Omental fat pad (tissue), 4 donors: ENCODE data around the gene CACNA1S. TPM values are rescaled to one million over a fixed set of nuclear protein-coding genes. Genes with fewer than 3 reads are reported as not detected.

Source experiments
- ATAC-seq: fragments of 150-250 bp; one replicate; pipeline ENCODE4 v1.9.1; 2016; ENCODE audit warnings: mild to moderate bottlenecking, moderate library complexity; ENCODE audit not compliant: low FRiP score
- DNase-seq: peaks from one replicate; pipeline ENCODE4 v3.0.0-alpha.2; 2019; ENCODE audit warnings: low spot score
- total RNA-seq, 4 donors: library from RNA; depleted of rRNA; stranded (reverse); fragments of >200 nt; gene quantifications; one replicate each; pipeline ENCODE4 v1.1.0, GENCODE V29; 2016
- TF ChIP-seq, protein P1 (sequence below), 3 donors: fragments of 450-650 bp; IDR thresholded peaks; one replicate each; pipeline ENCODE4 v1.5.1; 2016 to 2017; ENCODE audit warnings: antibody characterized with exemption in 3 of 3, mild to moderate bottlenecking in 3 of 3, moderate library complexity in 2 of 3

The CACNA1S gene
- total RNA-seq, 4 donors from 2014 or later = not detected

DNA sequence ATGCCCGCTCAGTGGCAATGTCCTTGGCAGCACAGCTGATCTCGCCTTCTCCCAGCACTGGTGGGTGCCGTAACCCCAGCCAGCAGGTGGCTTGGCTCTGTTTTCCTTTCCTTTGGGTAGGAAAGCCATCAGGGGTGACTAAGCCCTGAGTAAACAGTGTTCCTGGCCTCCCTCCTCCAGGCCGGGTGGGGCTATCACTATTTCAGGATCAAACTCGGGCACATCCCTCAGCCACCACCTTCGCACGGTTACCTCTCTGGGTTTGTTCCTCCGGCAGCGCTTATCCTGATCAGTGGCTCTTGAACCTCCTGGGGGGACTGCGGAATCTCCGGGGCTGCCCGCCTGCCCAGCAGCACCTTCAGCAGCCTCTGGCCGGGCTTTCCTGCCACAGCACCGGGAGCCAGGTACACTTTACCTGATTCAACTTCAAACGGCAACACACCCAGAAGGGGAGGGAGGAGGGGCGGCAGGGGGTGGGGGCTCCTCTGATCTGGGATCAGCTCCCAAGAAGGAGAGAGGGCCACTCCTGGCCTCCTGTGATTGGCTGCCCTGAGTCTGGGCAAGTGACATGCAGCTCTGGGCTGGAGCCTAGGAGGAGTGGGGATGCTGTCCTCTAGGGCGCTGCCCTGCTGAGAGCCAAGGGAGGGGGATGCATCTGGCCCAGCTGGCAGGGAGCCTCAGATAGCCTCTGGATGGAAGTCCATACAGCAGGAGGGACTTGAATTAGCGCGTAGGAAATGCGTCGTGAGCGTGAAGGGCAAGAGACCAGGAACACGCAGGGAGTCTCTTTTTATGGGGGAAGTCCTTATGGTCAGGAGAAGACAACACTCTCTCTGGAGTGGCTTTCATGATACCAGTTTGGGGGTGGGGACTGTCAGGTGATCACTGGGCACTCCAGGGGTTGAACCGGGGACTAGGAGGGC, 14.9 kb upstream of the CACNA1S start, which contains the start of gene ASCL5:
Gene ASCL5 (minus strand): TSS at position 353 of the 923 bp plus-strand sequence. CDS start 11,812 bp downstream, outside the sequence.
- no peak for ATAC-seq
- TF ChIP-seq, protein P1, sequence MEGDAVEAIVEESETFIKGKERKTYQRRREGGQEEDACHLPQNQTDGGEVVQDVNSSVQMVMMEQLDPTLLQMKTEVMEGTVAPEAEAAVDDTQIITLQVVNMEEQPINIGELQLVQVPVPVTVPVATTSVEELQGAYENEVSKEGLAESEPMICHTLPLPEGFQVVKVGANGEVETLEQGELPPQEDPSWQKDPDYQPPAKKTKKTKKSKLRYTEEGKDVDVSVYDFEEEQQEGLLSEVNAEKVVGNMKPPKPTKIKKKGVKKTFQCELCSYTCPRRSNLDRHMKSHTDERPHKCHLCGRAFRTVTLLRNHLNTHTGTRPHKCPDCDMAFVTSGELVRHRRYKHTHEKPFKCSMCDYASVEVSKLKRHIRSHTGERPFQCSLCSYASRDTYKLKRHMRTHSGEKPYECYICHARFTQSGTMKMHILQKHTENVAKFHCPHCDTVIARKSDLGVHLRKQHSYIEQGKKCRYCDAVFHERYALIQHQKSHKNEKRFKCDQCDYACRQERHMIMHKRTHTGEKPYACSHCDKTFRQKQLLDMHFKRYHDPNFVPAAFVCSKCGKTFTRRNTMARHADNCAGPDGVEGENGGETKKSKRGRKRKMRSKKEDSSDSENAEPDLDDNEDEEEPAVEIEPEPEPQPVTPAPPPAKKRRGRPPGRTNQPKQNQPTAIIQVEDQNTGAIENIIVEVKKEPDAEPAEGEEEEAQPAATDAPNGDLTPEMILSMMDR (IDR thresholded peaks at IDR 0.05) = no peak

DNA sequence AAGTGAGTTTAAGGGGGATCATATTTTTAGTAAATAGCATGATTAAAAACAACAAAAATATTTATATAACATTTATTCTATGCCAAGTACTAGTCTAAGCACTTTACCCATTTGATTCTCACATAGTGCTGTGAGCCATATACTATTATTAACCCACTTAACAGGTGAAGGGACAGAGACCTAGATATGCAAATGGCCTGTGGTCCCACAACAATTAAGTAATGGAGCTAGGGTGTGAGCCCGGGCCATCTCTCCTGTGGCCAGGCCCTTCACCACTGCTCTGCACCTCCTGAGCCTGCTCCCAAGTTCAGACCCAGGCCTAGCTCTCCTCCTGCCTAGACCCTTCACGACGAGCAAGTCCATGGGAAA, 14.2 kb upstream of the CACNA1S start:
- ATAC-seq = no peak

More for the DNA sequence above, 14.9 kb upstream of the CACNA1S start, which contains the start of gene ASCL5:
- DNase-seq = no peak

DNA sequence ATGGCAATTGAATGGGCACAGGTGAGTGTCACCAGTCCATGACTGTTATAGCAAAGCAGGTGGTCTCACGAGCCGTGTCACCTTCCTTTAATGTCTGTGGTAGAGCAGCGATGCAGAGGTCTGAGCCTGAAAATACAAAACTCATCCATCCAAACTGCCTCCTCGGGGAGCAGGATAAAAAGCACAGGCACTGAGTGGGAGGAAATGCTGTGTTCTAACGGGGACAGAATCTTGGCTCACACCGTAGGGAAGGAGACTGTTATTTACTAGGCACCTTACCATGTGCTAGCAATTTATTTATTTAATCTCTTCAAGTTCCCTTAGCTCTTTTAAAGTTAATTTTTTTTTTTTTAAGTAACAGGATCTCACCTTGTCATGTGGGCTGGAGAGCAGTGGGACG, 13.6 kb upstream of the CACNA1S start:
- DNase-seq (no peak), ATAC-seq (no peak)
- TF ChIP-seq, protein P1 (IDR thresholded peaks at IDR 0.05) = no peak

More for the DNA sequence above, 14.2 kb upstream of the CACNA1S start:
- TF ChIP-seq, protein P1 (IDR thresholded peaks at IDR 0.05) = no peak
- DNase-seq = no peak

DNA sequence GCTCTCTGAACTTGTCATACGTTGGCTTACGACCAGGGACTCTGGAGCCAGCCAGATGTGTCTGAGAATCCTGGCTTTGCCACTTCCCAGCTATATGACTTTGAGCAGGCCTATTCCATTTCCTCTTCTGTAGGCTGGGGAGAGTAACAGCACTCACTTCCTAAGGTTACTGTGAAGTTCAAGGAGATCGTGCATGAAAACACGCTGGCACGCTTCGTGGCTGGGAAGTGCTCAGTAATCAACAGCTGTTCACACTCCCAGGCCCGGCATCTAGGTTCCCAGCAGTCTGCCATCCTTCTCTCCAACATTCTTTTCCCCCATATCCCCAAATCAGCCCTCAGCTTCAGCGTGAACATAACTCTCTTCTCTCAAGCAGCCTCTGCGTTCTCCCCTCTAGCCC, 12.8 kb upstream of the CACNA1S start:
- TF ChIP-seq, protein P1 (IDR thresholded peaks at IDR 0.05) = no peak
- ATAC-seq (no peak), DNase-seq (no peak)

DNA sequence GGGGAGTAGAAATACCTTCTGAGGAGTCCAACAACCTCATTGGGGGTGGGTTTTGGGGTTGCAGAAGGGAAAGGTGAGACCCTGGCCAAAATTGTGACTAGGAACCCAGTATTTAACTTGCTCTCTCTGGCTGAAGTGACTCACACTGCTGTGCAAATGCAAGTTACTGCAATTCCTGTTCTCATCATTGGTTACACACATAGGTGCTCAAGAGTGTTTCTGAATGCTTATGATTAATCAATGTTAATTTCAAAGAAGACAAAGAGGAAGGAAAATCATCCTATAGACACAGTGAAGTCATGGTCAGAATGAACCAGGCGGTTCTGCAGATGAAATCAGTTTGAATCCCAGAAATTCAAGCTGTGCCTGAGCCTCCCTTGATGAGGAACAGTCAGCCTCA, 11.6 kb upstream of the CACNA1S start:
- ATAC-seq (no peak), DNase-seq (no peak)
- TF ChIP-seq, protein P1 (IDR thresholded peaks at IDR 0.05) = no peak

DNA sequence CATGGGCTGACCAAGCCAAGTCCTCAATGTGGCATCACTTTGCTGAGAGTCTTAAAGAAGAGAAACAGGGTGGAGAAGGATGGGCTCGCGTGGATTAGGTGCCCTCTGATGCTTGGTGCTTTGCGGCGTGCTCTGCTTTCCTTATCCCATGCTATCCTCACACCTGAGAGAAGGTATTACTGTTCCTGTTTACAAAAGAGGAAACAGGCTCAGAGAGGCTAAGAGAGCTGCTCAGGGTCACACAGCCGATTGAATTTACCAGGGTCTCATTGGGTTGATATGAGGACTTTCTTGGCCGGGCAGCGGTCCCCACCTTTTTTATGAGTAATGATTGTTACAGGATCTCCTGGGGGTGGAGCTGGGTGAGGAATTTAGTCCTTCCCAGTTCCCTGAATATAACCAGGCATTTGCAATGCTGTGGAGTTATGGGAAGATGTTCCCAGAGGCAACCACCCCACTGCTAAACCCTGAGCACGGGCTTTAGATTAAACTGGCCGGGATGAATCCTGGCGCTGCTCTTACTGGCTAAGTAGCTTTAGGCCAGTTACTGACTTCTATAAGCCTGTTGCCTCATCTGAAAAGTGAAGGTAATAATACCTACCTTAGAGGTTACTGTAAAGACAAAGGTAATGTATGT, 10.2 kb upstream of the CACNA1S start:
- no peak for DNase-seq
- no peak for ATAC-seq

More for the DNA sequence above, 10.2 kb upstream of the CACNA1S start:
- TF ChIP-seq, protein P1 (IDR thresholded peaks at IDR 0.05) = no peak
